Stimulated activated CD8-positive, alpha-beta memory T cell treated with anti-CD3 and anti-CD28 coated beads, Interleukin-15, amount 100 ng/mL, for 24 hours (primary cell): ENCODE data around the gene EPHA3.

Experiments
- DNase-seq: peaks from one replicate; pipeline ENCODE4 v3.0.0-alpha.2; 2020; ENCODE audit warnings: low read depth

EPHA3 gene

DNA sequence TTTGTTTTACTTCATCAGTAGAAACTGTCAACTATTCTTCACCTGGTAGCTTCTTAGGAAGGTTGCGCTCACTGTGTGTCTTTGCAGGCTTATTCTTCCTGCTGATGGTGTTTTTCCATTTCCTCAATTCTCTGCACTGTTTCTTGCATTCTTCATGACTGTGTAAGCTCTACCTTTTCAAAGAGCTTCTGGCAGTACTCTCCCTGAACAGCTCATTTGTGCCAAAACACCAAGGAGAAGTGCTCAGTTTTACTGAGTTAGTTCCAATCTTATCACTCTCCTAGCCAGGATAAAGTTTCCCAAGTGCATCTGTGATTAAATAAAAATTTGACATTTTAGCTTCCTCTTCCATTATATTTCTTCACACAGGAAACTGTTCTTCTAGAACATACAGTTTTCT lies 339.8 kb downstream of the EPHA3 start:
- DNase-seq, result no peak

DNA sequence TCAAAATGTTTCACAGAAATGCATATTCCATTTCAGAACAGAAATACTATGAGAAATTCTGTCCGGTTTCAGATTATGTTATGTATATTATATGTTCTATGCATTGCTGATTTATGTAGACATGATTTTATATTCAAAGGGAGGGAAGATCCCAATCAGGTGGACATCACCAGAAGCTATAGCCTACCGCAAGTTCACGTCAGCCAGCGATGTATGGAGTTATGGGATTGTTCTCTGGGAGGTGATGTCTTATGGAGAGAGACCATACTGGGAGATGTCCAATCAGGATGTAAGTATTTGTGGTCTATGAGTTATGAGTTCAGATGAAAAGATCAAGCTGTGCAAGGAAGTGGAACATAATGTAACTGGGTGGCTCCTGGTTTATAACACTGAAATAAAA lies 341.7 kb downstream of the EPHA3 start:
- DNase-seq, result no peak

DNA sequence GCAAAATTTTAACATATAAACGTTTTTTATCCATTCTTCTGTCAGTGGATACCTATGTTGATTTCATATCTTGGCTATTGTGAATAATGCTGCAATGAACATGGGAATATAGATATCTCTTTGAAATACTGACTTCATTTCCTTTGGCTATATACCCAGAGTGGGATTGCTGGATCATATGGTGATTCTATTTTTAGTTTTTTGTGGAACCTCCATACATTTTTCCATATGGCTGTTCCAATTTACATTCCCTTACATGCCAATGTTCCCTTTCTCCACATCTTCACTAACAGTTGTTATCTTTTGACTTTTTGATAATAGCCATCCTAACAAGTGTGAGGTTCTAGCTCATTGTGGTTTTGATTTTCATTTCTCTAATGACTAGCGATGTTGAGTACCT lies 344.6 kb downstream of the EPHA3 start:
- no peak for DNase-seq

DNA sequence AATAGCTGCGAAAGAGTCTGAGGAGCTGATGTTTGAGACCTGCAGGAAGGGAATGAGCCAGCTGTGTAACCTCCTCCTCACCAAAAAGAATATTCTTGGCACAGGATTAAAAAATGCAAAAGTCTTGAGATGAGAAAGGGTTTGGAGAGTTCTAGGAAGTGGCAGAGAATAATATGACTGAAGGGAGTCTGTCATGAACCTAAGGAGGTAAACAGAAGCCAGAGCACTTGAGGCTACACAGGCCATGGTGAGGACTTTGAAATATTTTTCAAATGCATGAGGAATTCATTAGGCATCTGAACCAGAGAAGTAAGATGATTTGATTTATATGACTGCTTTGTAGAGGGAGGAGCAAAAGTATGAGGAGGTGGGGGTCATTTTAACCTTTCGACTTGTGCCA lies 347.8 kb downstream of the EPHA3 start:
- DNase-seq, result no peak

DNA sequence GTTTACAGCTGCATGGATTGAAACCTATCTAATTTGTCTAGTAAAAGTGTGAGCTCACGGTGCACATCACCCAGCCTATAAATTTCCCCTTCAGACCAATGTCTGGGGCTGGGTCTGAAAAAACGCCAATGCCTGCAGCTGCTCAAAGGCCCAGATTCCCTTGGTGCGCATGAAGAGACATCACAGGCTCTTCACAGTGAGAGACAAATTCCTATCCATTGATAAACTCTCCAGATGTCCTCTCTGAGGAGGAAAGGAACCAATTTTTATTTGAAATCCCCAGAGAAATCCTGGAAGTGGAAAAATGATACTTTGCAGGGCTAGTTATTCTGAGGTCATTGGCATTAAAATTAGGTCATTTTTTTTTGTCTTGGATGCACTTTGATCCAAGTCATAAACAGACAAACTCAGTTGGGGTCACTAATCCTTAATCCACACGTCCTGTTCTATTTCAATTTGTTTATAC lies 360.5 kb downstream of the EPHA3 start:
- DNase-seq, result no peak

DNA sequence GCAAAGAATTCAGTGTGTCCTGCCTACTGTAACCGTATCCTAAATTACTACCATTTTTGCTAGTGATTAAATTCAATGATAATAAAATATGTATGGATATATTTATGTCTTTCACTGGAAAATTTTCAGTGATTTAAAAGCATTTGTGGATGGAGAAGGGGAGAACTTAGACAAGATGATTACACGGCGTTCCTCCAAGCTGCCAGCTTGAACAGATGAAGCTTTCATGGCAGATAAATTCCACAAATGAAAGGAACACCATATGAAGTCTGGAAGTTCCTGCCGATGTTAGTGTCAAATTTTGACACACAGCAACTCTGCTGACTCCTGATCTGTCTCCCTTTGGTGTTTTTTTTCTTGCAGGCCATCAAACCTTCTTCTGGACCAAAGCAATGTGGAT lies 364.7 kb downstream of the EPHA3 start:
- no peak for DNase-seq

DNA sequence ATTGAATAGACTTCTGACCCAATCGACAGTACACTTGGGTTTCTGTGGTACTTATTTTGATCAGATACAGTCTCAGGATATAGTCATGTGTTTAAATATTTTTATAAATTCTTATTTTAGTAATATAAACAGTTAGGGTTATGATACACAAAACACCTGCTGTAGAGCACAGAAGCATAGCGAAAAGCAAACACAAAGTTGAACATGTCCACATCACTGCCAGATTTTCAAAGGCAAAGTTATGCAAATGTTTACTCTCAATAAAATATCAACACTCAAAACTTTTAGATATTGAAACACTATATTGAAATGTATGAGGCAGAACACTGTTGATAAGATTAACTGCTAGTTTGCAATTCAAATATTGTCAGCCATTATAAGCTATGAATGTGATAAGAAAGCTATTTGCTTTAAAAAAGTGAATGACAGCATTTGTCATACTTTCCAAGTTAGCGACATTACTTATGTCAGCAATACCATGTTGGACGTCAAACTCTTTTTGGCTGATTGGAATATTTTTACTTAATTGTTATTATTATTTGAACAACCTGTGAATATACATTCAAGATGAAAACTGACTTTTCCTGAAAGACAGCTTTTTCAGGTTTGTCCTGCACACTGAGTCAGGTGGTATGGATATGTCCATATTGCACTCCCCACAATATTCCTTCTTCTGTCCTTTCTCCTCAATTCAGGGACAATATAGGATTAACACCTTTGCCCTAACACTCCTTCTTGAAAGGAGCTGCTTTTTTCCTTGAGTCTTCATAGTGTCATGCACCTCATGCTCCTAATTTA lies 367.1 kb downstream of the EPHA3 start:
- no peak for DNase-seq

DNA sequence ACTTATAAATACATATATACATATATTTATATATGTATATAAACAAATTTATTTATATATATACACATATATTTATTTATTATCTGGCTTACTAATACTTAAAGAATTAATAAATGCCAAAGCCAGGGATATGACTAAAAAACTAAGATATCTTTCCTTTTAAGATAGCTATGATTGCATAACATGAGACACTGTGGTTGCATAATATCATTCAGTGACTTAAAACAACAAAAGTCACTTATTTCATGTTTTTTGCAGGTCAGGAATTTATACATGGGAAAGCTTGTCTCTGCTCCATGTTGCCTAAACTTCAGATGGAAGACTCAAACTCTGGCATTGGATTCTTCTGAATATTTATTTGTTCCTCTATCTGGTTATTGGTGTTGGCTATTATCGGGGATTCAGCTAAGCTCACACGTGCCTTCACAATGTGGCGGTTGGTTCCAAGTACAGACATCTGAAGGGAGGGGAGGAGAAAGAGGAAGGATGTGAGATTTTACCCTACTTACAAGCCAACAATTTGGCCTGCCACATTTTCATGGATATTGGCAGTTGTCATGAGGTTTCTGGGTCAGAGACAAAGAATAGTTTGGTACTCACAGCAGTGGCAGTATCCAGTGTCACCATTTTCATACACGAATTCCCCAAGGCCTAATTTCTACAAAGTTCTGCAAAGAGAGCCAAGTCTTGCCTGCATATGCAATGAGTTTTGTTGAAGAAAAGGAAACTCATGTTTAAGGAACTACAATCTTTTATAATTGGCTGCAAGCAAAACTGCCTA lies 381.6 kb downstream of the EPHA3 start:
- no peak for DNase-seq

DNA sequence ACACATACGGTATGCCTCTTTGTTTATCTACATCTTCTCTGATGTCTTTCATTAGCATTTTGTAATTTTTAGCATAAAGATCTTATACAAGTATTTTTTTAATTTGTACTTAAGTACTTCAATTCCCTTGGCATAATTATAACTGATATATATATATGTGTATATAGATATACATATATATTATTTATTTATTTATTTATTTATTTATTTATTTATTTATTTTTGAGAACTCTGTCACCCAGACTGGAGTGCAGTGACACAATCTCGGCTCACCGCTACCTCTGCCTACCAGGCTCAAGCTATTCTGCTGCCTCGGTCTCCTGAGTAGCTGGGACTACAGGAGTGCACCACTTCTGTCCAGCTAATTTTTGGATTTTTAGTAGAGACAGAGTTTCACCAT lies 382.7 kb downstream of the EPHA3 start:
- no peak for DNase-seq

DNA sequence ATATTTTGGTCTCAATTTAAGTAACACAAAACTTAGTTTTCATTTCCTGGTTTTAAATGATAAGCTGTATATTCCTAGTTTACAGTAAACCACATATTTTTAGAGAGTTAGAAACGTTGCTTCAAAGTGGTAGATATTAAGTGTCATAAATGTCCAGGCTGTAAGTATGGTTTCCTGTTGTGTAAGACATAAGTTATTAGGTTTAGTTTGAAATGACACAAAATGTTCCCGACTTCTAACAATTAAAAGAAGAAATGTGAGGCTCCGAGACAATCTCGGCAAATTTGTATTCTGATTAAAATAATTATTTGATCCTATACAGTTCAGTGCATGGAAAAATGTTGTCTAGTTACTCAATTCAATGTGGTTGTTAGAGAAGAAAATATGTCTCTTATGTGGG lies 387.3 kb downstream of the EPHA3 start:
- no peak for DNase-seq

DNA sequence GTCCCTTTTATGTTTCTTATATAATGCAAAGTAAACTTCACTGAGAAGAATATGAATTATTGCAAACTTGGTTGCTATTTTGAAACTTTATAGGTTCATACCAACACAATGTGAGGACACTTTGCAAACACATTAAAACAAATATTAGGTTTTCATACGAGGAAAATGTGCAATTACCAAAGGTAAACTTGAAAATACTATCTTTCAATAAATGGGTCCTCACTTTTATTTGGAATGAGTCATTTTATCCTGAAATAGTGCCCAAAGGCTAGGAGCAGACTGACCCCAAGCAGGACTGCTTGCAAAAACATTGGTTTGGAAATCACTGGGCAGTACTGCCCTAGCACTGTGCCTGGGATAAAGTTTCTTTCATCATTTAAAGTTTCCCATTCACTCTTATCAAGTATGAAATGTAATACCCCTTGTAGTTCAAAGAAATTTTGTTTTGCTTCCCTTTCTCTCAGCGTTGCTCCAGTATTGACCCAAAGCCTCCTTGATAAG lies 396.5 kb downstream of the EPHA3 start:
- DNase-seq, result no peak

DNA sequence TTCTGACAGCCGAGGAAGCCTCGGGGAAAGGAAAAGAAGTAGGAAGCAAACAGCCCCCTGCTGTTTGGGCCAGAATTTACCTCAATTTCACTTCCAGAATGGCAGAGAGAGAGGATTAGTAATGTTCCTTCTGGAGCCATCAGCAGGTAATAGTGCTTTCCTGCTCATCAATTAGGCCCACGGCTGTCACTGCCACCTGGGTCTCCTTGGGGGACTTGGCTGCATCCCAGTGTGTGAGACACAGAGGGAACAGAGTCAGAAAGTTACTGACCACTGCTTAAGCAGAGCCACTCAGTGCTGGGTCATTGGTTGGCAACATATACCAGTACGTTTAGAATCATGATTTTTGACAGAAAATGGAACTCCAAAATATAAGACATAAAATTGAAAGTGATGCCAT lies 397.0 kb downstream of the EPHA3 start:
- DNase-seq, result no peak

DNA sequence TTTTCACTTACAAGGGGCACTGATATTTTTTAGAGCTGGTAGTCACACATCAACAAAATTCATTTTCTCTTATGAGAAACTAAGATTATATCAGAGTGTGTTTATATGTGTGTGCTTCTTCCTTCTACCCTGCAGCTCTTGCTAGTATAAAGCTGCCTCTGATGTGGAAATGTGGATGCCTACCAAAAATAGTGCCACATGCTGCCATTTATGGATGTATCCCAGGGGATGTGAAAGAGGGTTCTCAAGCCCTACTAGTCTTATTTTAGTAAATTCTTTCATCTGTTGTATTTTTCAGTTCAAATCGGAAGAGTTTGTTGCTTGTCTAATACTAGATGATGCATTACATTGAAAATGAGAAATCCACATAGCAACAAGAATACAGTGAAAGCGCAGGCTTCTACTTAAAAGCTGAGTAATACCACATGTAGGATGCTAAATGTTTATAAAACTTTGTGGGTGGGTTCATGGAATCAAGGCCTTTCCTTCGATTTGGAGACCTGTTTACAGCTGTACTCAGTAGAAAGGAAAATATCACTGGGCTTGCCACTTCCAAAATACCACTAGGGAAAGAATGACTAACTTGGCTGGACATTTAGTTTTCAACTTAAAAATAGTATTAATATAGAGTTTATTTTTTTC lies 399.2 kb downstream of the EPHA3 start:
- DNase-seq, result no peak

DNA sequence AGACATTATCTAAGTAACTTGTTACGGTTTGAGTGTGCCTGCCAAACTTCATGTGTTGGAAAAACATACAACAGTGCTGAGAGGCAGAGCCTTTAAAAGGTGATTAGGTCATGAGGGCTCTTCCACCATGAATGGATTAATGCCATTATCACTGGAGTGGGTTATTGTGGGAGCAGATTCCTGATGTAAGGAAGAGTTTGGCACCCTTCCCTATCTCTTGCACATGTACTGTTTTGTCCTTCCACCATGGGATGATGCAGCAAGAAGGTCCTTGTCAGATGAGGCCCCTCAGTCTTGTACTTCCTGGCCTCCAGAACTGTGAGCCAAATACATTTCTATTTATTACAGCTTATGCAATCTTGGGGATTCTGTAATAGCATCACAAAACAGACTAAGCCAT lies 413.9 kb downstream of the EPHA3 start:
- DNase-seq, result no peak

DNA sequence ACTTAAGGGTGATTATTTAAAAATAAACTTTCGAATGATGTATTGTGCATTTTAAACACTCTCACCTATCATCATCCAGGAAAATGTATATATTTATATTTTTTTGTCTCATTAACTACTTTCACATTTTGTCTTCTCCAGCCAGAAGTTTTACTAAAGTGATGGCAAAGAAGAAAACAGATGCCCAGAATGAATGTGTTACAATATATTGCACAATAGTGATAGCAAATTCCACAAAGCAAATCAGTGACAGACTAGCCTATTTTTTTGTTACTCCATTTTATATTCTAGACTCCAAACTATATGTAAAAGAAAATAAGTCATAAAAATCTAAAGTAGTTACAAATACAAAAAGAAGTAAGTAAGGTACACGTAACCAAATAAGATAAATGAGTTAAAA lies 414.7 kb downstream of the EPHA3 start:
- no peak for DNase-seq

DNA sequence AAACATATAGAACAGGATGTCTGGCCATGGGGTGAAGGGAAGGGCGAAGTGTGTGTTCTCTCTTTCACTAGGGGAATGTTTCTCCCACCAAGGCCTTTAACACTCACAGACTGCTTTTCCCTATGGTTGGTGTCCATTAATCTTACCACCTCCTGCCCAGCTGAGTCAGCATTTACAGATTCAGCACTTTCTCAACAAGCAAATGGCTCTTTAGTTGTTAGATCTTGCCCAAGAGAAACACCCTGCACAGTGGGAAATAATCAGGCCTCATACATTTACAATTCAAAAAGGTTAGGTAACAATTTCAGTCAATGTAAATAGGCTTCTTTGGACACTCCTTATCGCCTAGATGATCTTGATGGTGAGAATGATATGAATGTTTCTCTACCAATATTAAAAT lies 418.2 kb downstream of the EPHA3 start:
- no peak for DNase-seq

DNA sequence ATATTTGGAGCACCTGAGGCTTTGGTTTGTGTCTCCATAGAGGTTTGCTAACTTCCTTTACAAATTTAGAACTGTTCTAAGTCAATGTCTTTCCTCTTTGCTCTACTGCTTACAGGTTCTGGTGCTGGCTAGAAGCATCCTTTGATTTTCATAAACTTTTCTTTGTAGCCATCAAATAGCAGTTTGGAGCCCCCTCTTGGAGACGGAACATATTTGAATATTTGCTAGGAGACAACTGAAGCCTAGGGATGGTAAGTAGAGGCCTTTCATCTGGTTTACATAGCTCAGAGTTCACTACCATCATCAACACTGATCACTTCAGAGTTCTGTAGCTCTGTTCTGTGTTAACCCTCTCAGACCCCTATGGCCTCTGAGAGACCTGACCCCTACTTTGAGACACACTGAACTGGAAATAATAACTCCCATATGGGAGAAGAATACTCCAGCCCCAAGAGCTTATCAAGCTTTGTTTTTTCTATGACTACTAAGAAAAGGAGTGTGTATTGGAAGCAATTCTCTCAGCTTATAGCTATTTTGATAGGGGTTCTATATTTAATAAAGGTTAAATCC lies 420.4 kb downstream of the EPHA3 start:
- no peak for DNase-seq
